ENCODE measurements around the gene EXOSC9.

EXOSC9 gene

GRCh38 chr4:121827853-121828252 is 26.7 kb downstream of the EXOSC9 start:
- DNase-seq, result no peak

DNA sequence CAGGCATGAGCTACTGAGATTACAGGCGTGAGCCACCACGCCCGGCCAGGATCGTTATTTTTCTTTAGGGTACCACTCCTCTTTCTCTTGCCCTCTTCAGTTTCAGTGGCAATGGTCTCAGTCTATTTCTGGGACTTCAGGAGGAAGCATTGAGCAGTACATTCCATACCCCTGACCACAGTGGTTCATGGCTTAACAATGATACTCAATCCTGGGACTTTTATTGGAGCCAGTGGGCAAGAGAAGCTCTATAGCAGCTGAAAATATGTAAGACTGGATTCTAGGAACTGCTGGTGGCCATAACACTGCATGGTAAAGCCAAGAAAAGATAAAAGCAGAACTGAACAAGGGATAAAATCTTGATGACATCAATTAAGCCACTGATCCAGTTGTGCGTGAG is 28.4 kb downstream of the EXOSC9 start:
- no peak for DNase-seq

- DNase-seq, result no peak
These were observed 37.0 kb downstream of the EXOSC9 start for GRCh38 chr4:121838136-121838535.

GRCh38 chr4:121842862-121843261 is 41.7 kb downstream of the EXOSC9 start:
- DNase-seq, result no peak

GRCh38 chr4:121846662-121847061 is 45.5 kb downstream of the EXOSC9 start:
- DNase-seq, result no peak

GRCh38 chr4:121851354-121851753 is 50.2 kb downstream of the EXOSC9 start:
- no peak for DNase-seq

DNA sequence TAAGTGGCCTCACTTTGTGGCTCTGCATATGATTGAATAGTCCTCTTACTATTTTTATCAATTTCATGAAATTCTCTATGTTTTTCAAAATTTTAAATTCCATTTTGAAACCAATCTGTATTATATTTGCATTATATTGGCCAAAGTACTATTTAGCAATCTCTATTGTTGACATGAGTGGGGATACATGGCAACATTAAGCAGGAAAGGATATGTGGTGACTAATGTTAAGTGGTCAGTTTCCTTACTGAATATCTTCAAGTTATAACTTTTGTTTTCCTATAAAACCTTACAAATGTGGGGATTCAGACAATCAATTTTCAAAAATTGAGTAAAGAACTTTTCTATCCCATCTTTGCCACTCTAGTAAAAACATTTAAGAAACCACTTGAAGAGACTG is 59.0 kb downstream of the EXOSC9 start:
- DNase-seq, result no peak

DNA sequence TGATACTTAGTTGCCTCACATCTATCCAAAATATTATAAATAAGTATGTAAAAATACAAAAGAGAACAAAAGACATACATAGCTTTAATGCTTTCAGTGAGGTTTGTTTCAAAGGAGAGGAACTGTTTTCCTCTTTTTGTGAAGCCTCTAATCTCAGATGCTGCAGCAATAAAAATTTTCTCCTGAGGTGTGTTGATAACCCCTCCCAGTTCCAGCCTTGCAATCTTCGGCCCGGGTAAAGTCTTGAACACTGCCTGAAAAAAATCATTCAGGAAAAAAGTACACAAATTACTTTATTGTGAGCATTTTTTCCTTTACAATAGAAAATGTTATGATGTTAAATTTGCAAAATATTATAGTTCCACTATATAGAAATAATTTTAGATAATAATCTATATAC is 60.3 kb downstream of the EXOSC9 start:
- DNase-seq, result no peak

- DNase-seq, result no peak
These were observed 62.7 kb downstream of the EXOSC9 start for GRCh38 chr4:121863799-121864198.
